ENCODE measurements around the gene TECPR2.

DNA sequence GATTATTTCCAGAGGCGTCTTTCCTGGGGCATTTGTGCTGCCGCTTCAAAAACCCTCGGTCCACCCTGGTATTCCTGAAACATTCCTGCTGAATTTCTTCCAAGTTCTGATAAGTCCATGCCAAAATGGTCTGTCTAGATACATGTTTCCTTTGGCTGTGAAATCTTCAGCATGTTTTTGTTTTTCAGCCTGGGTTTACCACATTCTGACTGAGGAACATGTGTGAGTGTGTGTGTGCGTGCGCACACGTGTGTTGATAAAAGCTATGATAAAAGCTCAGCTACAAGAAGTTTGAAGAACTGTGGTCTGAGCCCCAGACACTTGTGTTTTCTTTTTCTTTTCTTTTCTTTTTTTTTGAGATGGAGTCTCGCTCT, 124.5 kb downstream of the TECPR2 start:
- no peak for TF ChIP-seq POLR2A (IDR thresholded peaks at IDR 0.05; ENCODE audit: low read depth, low read length)
- TF ChIP-seq SPI1 (IDR thresholded peaks at IDR 0.05; ENCODE audit: low read depth, low read length): no peak
- no peak for TF ChIP-seq POLR2AphosphoS5 (IDR thresholded peaks at IDR 0.05; ENCODE audit: low read depth, low read length)
- TF ChIP-seq PAX5 (IDR thresholded peaks at IDR 0.05; ENCODE audit: insufficient read depth, low read length, severe bottlenecking): no peak
- no peak for TF ChIP-seq TAF1 (IDR thresholded peaks at IDR 0.05; ENCODE audit: low read depth, low read length)
